Measurements from ENCODE around the gene MAST3. TPM values are rescaled to one million over a fixed set of nuclear protein-coding genes. Genes with fewer than 3 reads are reported as not detected.

MAST3 gene
- total RNA-seq, 1 donor: 6.7 TPM

DNA sequence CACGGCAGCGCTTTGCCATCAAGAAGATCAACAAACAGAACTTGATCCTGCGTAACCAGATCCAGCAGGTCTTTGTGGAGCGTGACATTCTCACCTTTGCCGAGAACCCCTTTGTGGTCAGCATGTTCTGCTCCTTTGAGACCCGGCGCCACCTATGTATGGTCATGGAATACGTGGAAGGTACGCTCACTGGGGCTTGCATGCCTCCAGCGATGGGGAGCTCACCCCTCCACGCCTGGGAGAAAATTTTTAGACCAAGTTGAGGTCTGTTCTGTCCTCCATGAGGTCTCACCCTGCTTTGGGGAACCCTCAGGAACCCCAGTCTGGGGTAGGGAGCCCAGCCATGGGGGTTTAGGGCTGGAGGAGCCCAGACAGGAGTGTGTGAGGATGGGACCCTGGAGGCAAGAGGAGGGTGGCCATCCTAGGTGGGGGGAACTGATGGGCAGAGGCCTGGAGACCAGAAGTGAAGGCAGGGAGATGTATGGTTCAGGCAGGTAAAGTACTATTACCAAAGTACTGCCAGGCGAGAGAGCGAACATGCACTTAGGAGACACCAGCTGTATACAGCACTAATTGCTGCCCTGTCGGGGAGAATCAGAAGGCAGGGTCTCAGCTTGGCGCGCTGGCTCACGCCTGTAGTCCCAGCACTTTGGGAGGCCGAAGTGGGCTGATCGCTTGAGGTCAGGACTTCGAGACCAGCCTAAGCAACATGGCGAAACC, 33.1 kb downstream of the MAST3 start:
- Histone ChIP-seq H3K4me1 (ENCODE audit: insufficient read depth, low read length) (peaks cover 24% of the 10 kb centered on the region), H3K9me3 (ENCODE audit: low read depth, low read length) (no peaks in the 10 kb centered on the region), H3K27me3 (ENCODE audit: insufficient read depth, low read length) (no peaks in the 10 kb centered on the region), H3K4me3 (ENCODE audit: low read length) (no peak overlapping the region)

DNA sequence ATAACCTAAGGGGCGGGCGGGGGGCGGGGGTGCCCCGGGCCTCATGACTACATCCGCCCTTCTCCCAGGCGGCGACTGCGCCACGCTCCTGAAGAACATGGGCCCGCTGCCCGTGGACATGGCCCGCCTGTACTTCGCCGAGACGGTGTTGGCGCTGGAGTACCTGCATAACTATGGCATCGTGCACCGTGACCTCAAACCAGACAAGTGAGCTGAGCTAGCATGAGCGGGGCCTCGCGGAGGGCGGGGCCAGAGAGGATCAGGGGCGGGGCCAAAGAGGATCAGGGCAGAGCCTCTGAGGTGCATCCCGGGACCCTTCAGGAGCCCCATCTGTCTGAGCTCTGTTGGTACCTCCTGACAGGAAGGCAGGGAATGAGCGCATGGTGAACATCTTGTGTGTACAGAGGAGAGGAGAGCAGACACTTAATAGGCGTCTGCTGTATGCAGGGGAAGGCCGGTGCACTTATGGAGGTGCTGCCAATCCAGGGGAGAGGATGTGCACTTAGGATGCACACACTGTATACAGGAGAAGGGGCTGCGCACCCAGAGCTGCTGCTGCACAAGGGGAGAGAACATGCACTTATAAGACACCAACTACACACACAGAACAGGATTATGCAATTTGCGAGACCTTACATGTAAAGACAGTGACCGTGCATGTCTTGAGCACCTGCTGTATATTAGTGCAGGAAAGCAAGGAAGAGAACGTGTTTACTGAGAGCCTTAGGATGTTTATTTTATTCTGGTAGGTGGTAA, 34.4 kb downstream of the MAST3 start:
- no peaks in the 10 kb centered on the region for H3K9me3 ChIP-seq (ENCODE audit: low read depth, low read length)
- no peaks in the 10 kb centered on the region for H3K27me3 ChIP-seq (ENCODE audit: insufficient read depth, low read length)
- H3K4me1 ChIP-seq (ENCODE audit: insufficient read depth, low read length): peaks cover 16% of the 10 kb centered on the region
- H3K4me3 ChIP-seq (ENCODE audit: low read length): no peak overlapping the region

DNA sequence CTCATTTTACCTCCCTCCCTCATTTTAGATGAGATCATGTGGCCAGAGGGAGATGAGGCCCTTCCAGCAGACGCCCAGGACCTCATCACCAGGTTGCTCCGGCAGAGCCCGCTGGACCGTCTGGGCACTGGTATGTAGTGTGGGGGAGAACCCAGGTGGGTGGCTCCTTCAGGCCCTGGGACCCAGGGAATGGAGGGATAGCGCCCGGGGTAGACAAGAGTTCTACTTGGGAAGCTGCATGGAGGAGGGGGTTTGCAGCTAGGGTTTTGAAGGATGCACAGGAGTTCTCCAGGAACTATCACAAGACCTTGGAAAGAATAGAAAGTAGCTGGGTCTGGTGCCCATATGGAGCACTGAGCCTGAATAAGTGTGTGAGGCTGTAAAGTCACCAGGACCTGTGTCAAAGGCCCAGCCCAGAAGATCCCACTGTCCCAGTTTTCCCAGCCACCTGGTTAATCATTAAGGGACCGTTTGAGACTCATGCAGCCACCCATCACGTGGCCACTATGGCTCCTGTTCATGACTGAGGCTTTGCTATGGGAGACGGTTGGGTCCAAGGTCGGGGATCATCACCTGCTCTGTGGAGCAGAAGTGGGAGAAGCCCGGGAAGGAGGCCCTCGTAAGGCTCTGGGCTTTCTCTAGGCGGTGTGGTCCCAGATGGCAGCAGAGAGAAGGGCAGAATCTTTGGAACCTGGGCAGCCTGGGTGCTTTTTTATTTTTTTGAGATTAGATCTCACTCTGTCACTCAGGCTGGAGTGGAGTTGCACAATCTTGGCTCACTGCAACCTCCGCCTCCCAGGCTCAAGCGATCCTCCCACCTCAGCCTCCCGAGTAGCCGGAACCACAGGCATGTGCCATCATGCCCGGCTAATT, 38.4 kb downstream of the MAST3 start:
- no peaks in the 10 kb centered on the region for H3K27me3 ChIP-seq (ENCODE audit: insufficient read depth, low read length)
- H3K4me3 ChIP-seq (ENCODE audit: low read length): no peak overlapping the region
- H3K4me1 ChIP-seq (ENCODE audit: insufficient read depth, low read length): peaks cover 9% of the 10 kb centered on the region
- no peaks in the 10 kb centered on the region for H3K9me3 ChIP-seq (ENCODE audit: low read depth, low read length)

DNA sequence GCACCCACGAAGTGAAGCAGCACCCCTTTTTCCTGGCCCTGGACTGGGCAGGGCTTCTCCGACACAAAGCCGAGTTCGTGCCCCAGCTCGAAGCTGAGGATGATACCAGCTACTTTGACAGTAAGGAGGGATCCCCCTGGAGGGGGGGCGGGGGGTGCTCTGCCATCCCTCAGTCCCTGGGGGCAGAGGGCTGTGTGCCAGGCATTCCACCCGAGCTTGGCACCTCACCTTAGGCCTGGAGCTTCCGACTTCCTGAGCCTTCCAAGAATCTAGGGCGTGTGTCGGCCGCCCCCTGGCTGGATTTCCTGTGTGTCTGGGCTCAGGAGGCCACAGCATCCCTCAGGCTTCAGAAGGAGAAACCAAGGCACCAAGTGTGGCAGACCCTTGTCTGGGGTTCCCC, 39.7 kb downstream of the MAST3 start:
- H3K9me3 ChIP-seq (ENCODE audit: low read depth, low read length): no peaks in the 10 kb centered on the region
- peaks cover 9% of the 10 kb centered on the region for H3K4me1 ChIP-seq (ENCODE audit: insufficient read depth, low read length)
- H3K27me3 ChIP-seq (ENCODE audit: insufficient read depth, low read length): no peaks in the 10 kb centered on the region
- H3K4me3 ChIP-seq (ENCODE audit: low read length): no peak overlapping the region

DNA sequence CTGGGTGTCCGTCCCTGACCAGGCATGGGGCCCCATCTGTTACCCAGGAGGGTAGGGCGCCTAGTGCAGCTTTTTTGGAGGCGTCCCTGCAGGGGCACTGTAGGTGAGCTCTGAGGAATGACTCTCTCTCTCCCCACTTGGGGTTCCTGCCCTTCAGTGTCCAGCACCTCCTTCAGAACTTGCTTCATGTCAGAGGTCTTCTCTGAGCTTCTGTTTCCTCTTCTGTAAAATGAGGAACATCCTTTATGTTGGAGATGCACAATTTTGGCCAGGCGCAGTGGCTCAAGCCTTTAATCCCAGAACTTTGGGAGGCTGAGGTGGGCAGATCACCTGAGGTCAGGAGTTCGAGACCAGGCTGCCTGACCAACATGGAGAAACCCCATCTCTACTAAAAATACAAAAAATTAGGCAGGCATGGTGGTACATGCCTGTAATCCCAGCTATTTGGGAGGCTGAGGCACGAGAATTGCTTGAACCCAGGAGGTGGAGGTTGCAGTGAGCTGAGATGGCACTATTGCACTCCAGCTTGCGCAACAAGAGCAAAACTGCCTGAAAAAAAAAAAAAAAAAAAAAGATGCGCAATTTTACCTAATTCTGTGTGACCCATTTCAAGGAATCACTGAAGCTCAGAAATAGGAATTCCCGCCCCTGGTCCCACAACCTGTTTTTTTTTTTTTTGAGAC, 40.2 kb downstream of the MAST3 start:
- no peaks in the 10 kb centered on the region for H3K27me3 ChIP-seq (ENCODE audit: insufficient read depth, low read length)
- peaks cover 9% of the 10 kb centered on the region for H3K4me1 ChIP-seq (ENCODE audit: insufficient read depth, low read length)
- H3K9me3 ChIP-seq (ENCODE audit: low read depth, low read length): no peaks in the 10 kb centered on the region
- no peak overlapping the region for H3K4me3 ChIP-seq (ENCODE audit: low read length)

DNA sequence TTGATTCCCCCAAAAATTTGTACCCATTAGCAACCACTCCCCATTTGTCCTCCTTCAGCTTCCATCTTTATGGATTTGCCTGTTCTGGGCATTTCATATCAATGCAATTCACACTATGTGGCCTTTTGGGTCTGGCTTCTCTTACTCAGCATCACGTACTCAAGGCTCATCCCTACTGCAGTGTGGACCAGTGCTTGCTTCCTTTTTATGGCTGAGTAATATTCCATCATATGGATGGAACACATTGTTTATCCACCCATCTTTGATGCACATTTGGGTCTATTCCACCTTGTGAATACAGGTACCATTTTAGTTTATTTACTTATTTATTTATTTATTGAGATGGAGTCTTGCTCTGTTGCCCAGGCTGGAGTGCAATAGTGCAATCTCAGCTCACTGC, 42.9 kb downstream of the MAST3 start:
- H3K9me3 ChIP-seq (ENCODE audit: low read depth, low read length): no peaks in the 10 kb centered on the region
- H3K27me3 ChIP-seq (ENCODE audit: insufficient read depth, low read length): no peaks in the 10 kb centered on the region
- H3K4me3 ChIP-seq (ENCODE audit: low read length): no peak overlapping the region
- H3K4me1 ChIP-seq (ENCODE audit: insufficient read depth, low read length): peaks cover 9% of the 10 kb centered on the region

DNA sequence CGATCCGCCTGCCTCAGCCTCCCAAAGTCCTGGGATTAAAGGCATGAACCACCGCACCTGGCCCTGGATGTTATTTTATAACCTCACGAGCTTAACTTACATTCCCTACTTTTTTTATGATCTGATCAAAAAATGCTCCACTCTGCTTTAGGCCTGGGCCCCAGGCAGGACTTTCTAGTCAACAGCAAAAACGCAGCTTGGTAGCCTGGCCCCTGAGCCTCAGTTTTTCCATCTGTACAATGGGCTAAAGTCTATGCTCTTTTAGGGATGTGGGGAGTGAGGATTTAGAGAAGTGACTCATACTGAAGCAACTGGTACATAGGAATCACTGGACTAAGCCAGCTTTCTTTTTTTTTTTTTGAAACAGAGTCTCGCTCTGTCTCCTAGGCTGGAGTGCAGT, 43.5 kb downstream of the MAST3 start:
- no peaks in the 10 kb centered on the region for H3K9me3 ChIP-seq (ENCODE audit: low read depth, low read length)
- H3K4me1 ChIP-seq (ENCODE audit: insufficient read depth, low read length): peaks cover 9% of the 10 kb centered on the region
- no peak overlapping the region for H3K4me3 ChIP-seq (ENCODE audit: low read length)
- H3K27me3 ChIP-seq (ENCODE audit: insufficient read depth, low read length): no peaks in the 10 kb centered on the region

DNA sequence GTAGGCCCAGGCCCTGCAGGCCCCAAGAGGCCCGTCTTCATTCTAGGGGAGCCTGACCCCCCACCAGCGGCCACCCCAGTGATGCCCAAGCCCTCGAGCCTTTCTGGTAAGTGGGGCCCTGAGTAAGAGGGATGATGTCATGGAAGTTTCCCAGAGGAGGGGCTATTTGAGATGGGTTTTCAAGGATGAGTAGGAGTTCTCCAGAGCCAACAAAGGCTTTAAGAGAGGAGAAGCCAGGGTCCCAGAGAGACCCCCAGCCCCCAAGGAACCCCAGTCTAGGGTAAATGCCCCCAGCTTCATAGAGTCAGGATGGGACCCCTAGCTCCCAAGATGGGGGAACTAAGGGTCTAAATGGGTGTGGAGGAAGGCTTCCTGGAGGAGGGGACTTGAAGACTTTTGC, 46.3 kb downstream of the MAST3 start:
- H3K27me3 ChIP-seq (ENCODE audit: insufficient read depth, low read length): no peaks in the 10 kb centered on the region
- no peak overlapping the region for H3K4me3 ChIP-seq (ENCODE audit: low read length)
- H3K4me1 ChIP-seq (ENCODE audit: insufficient read depth, low read length): no peaks in the 10 kb centered on the region
- H3K9me3 ChIP-seq (ENCODE audit: low read depth, low read length): no peaks in the 10 kb centered on the region

DNA sequence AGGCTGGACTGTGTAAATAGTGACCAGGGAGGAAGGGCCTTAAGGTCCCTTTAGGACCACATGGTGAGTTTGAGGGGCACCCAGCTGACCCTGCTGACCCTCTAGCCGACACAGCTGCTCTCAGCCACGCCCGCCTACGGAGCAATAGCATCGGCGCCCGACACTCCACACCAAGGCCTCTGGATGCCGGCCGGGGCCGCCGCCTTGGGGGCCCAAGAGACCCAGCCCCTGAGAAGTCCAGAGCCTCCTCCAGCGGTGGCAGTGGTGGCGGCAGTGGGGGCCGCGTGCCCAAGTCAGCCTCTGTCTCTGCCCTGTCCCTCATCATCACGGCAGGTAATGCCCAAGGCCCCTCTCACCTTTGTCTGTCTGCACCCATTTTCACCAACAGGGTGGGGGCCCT, 46.8 kb downstream of the MAST3 start:
- H3K4me3 ChIP-seq (ENCODE audit: low read length): no peak overlapping the region
- H3K27me3 ChIP-seq (ENCODE audit: insufficient read depth, low read length): no peaks in the 10 kb centered on the region
- no peaks in the 10 kb centered on the region for H3K9me3 ChIP-seq (ENCODE audit: low read depth, low read length)
- H3K4me1 ChIP-seq (ENCODE audit: insufficient read depth, low read length): no peaks in the 10 kb centered on the region

DNA sequence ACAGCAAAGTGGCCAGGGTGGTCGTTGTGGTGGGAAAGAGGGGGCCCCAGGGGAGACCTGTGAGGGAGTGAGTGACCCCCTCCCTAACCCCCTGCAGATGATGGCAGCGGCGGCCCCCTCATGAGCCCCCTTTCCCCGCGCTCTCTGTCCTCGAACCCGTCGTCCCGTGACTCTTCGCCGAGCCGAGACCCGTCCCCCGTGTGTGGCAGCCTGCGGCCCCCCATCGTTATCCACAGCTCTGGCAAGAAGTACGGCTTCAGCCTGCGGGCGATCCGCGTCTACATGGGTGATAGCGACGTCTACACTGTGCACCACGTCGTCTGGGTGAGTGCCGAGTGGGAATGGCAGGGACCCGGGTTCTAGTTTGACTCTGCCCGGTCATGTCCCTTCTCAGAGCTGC, 47.3 kb downstream of the MAST3 start:
- Histone ChIP-seq H3K9me3 (ENCODE audit: low read depth, low read length) (no peaks in the 10 kb centered on the region), H3K27me3 (ENCODE audit: insufficient read depth, low read length) (no peaks in the 10 kb centered on the region), H3K4me3 (ENCODE audit: low read length) (no peak overlapping the region), H3K4me1 (ENCODE audit: insufficient read depth, low read length) (no peaks in the 10 kb centered on the region)

DNA sequence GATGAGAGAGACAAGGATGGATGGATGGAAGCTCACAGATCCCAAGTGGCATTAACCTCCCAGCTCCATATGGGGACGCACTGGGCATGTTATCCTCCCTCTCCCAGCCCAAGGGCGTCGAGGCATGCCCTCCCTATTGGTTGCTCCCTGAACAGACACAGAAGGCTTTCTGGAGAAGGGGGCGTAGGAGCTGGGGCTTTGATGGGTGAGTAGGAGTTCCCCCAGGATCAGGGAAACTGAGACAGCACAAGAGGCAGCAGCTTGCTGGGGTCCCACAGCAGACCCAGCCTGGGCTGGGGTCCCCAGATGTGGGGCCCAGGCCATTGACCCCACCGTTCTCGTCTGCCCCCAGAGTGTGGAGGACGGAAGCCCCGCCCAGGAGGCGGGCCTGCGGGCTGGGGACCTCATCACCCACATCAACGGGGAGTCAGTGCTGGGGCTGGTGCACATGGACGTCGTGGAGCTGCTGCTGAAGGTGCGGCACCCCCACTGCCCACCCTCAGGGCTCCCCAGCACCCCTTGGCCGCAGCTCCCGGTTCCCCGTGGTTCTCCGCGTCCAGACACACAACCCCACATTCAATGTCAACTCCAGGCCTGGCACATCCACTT, 47.9 kb downstream of the MAST3 start:
- H3K27me3 ChIP-seq (ENCODE audit: insufficient read depth, low read length): no peaks in the 10 kb centered on the region
- H3K4me3 ChIP-seq (ENCODE audit: low read length): no peak overlapping the region
- no peaks in the 10 kb centered on the region for H3K9me3 ChIP-seq (ENCODE audit: low read depth, low read length)
- peaks cover 4% of the 10 kb centered on the region for H3K4me1 ChIP-seq (ENCODE audit: insufficient read depth, low read length)

DNA sequence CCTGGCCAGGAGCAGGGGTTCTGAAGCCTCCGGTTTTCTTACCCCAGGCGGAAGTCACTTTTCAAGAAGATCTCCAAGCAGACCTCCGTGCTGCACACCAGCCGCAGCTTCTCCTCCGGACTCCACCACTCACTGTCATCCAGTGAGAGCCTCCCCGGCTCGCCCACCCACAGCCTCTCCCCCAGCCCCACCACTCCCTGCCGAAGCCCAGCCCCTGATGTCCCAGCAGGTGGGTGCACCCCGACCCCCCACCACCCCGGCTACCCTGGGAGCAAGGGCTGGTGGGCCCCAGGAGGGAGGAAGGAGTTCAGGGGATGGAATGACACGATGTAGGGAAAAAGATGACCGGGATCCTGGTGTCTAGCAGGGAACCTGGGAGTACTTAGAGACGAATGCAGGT, 49.8 kb downstream of the MAST3 start:
- Histone ChIP-seq H3K4me3 (ENCODE audit: low read length) (no peak overlapping the region), H3K27me3 (ENCODE audit: insufficient read depth, low read length) (no peaks in the 10 kb centered on the region), H3K4me1 (ENCODE audit: insufficient read depth, low read length) (peaks cover 20% of the 10 kb centered on the region), H3K9me3 (ENCODE audit: low read depth, low read length) (no peaks in the 10 kb centered on the region)

DNA sequence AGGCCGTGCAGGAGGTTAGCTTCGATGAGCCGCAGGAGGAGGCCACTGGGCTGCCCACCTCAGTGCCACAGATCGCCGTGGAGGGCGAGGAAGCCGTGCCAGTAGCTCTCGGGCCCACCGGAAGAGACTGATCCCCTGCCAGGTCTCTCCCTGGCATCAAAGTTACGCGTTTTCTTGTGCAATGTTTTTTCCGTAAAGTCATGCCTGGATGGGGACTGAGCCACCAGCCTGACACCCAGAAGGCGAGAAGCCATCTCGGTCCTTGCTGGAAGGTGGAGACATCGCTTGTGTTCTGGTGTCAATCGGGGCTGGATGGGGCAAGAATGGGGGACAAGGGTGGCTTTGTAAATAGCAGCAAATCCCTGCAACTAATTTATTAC, 52.0 kb downstream of the MAST3 start:
- Histone ChIP-seq H3K4me3 (ENCODE audit: low read length) (no peak overlapping the region), H3K9me3 (ENCODE audit: low read depth, low read length) (no peaks in the 10 kb centered on the region), H3K27me3 (ENCODE audit: insufficient read depth, low read length) (no peaks in the 10 kb centered on the region), H3K4me1 (ENCODE audit: insufficient read depth, low read length) (peaks cover 31% of the 10 kb centered on the region)

DNA sequence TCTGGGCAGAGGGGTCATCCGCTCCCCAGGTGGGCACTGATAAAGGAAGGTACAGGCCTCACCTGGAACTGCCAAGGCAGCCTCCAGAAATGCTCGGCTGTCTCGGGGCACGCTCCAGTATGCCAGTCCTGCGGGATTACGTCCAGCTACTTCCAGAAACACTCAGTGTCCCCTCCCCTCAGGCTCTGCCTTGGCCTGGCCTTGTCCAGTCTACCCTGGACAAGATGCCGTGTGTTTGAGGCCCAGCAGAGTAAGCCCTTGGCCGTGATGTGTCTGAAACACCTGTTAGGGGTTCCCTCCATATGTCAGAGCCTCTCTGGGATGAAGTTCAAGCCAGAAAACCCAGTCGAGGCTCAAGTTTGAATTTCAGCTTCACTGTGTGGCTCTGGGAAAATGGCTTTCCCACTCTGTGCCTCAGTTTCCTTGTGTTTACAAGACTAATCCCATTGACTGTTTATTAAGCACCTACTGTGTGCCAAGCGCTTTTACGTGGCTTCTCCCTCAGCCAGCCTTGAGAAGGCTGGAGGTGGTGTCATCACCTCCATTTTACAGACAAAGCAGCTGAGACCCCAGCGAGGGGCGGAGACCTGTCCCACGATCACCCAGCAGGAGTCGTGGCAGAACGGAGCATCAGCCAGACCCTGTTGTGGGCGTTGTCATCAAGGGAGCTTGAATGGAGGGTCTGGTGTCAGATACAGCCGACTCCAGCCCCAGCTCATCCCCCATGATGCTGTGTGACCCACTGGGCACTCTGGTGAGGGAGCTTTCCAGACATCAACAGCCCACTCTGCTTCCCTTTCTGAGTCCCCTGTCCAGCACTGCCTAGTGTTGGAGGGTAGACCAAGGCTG, 53.4 kb downstream of the MAST3 start:
- Histone ChIP-seq H3K4me1 (ENCODE audit: insufficient read depth, low read length) (peaks cover 31% of the 10 kb centered on the region), H3K9me3 (ENCODE audit: low read depth, low read length) (no peaks in the 10 kb centered on the region), H3K27me3 (ENCODE audit: insufficient read depth, low read length) (no peaks in the 10 kb centered on the region), H3K4me3 (ENCODE audit: low read length) (no peak overlapping the region)
